ENCODE measurements around the gene GSAP.
A peak's percentile ranks its signal among the peaks of the same experiment; 100 is the strongest.

The GSAP gene

GRCh38 chr7:77434570-77435275 is 18.6 kb upstream of the GSAP start:
- DNase-seq (ENCODE audit: low spot score) = no peak

DNA sequence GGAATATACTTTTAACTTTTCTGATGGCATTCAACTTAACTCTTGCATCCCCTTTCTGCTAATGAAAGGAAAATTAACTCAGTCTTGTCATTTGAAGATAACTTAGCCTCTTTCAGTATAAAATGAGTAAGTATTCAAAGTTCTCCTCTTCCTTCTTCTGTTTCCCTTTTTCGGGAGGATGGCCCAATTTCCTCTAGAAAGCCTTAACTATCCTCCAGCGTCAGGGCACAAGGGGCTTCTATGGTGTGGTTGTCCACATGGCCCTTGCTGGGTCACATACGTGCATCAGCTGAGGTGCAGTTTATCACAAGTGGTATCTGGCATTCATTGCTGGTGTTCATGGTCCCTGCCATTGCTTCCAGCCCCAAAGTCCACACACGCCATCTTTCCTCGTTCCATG is 17.8 kb upstream of the GSAP start:
- no peak for DNase-seq (ENCODE audit: low spot score)

GRCh38 chr7:77430927-77431326 is 14.8 kb upstream of the GSAP start:
- no peak for DNase-seq (ENCODE audit: low spot score)

GRCh38 chr7:77428777-77429231 is 12.7 kb upstream of the GSAP start:
- no peak for DNase-seq (ENCODE audit: low spot score)

- DNase-seq (ENCODE audit: low spot score) = peak; percentile 37
Measured at GRCh38 chr7:77427996-77428603, 12.0 kb upstream of the GSAP start.

- peak; percentile 34 for DNase-seq (ENCODE audit: low spot score)
Measured at GRCh38 chr7:77426521-77427051, 10.4 kb upstream of the GSAP start.

GRCh38 chr7:77426052-77426404 is 9.9 kb upstream of the GSAP start:
- DNase-seq (ENCODE audit: low spot score) = no peak

- DNase-seq (ENCODE audit: low spot score) = peak; percentile 34
Measured at GRCh38 chr7:77425101-77426051, 9.2 kb upstream of the GSAP start.

DNA sequence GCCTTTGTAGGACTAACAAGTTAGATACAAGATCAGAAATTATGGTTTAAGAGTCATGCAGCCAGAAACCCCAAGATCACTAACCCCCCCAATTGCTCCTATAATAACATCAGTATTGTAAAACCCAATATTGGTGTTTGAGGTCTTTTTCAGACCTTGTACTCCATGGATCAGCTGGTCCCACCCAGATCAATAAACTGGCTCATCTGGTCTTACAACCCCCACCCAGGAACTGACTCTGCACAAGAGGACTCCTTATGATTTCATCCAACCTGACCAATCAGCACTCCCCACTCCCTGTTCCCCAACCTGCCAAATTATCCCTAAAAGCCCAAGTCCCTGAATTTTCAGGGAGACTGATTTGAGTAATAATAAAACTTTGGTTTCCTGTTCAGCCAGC is 6.4 kb upstream of the GSAP start:
- no peak for DNase-seq (ENCODE audit: low spot score)

- no peak for DNase-seq (ENCODE audit: low spot score)
Measured at GRCh38 chr7:77420986-77421672, 5.0 kb upstream of the GSAP start.

DNA sequence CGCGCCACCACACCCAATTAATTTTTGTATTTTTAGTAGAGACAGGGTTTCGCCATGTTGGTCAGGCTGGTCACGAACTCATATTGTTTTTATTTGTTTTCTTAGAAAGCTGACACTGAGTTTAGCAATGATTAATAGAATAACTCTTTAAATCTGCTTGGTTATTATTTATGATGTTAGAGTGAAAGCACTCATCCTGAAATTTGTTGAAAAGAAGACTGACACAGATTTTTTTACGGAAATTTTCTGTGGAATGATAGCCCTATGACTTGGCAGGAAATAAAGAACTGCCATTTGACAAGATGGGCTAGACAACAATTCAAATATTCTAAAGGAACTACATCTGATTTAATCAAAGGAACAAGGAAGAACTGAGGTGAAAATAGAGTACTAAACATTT is 4.3 kb upstream of the GSAP start:
- DNase-seq (ENCODE audit: low spot score) = no peak

DNA sequence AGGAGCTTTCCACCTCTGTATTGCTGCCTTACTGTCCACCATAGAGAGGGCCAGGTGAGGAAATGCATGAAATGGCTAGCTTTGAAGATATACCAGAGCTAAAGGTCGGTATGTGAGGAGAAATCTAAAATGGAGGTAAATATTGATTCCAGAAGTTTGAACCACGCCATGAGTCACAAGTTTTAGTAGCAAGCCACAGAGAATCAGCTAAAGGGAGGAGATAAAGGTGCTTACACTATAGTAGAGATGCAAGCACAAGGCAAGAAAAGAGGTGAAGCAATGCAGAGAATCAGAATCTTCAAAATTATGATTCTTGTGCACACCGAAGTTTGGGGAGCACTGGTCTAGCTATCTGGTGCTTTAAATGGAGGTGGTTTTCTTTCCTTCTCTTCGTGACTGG is 3.0 kb upstream of the GSAP start:
- no peak for DNase-seq (ENCODE audit: low spot score)

GRCh38 chr7:77417801-77418200 is 1.7 kb upstream of the GSAP start:
- no peak for DNase-seq (ENCODE audit: low spot score)

GRCh38 chr7:77416621-77417371 is 647 bp upstream of the GSAP start:
- no peak for DNase-seq (ENCODE audit: low spot score)

DNA sequence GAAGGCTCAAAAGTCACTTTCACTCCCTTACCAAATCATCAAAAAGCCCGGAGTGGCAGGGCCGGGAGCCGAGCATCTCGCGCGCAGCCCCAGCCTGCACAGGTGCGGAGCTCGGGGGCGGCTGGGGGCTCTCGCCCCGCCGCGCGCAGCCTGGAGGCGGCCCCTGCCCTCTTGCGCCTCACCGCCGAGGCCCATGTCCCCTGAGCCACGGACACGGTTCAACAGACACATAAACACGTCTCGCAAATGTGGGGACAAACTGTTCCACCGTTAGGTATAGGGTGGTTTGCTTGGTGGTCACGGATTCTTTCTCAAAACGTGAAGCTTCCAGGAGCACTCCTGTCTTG is 700 bp downstream of the GSAP start:
- DNase-seq (ENCODE audit: low spot score) = no peak

DNA sequence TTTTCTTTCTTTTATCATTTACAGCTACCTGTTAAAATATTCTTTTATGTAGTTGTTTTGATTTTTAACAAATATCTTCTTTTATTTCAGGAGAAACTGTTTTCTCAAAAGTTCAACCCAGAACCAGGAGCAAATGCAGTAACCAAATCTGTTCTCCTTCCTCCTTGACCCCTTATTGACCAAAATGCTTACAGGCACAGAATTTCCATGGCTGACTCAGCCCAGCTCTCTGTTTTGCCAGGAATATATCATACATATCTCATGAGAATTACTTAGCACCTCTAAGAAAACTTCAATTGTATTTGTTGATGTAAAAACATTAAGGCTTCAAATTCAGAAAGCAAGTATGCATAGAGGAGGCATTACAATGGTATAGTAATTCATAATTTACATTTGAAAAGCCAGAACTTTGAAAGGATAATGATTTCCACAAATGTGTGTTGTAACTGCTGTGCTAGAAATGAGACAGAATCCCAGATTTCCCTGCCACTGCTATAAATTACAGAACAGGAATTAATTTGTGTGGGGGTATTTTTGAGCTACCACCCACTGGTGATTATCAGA is 2.2 kb downstream of the GSAP start:
- no peak for DNase-seq (ENCODE audit: low spot score)

DNA sequence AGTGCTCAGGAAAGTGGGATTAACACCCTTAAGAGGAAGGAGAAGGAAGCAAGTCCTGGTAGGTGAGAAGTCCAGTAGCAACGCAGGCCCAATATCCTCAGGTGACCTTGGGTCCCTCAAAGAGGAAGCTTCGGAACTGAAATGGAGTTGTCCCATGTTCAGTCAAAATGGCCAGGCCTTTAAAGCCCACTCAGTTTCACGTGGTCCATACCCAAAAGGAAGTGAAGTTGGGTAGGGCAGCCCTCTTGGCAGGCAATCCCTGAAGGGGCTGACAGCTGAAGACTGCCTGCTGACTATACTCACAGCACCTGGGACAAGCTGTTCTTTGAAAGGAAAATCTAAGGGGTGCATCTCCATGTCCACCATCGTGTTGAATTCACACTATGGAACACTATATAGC is 3.0 kb downstream of the GSAP start:
- DNase-seq (ENCODE audit: low spot score) = no peak

GRCh38 chr7:77409739-77410547 is 6.2 kb downstream of the GSAP start:
- DNase-seq (ENCODE audit: low spot score) = peak; percentile 62

DNA sequence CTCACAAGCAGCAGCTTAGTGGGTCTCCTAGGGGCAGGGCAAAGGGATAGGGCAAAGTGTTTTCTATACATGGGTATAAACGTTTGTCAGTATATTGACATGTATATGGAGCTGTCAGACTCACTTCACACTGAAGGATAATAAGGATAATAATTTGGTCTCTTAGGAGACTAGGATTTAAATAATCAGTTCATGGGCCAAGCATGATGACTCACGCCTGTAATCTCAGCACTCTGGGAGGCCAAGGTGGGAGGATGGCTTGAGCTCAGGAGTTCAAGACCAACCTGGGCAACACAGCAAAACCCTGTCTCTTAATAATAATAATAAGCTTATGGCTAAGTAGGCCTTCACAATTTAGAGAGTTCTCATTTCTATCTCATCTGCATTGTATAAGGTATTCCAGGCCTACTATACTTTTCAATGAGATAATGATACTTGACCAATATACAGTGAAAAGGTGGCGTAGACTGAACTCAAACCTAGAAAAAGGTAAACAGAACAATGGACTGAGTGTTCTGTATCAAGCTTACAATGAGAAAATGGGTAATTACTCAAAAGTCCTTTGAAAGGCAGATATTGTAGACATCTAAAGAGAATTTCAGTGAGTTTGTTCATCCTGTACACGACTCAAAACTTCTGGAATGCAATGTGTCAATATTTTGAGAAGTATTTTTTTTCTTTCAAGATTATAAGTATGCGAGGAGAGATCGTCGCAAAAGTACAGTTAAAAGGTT is 7.0 kb downstream of the GSAP start:
- no peak for DNase-seq (ENCODE audit: low spot score)

DNA sequence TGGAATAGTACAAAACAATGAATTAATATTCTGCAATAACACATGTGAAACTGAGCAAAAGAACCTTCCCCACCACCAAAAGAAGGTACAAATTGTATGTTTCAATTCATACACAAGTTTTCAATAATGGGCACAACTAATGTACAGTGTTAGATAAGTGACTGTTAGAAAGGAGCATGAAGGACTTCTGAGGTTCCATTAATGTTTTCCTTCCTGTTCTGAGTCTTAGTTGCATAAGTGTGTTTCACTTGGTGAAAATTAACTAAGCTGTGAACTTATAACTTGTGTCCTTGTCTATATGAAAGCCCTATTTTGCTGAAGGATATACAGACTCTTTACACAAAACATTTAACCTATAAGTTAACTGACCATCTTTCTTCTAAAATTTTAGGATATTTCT is 8.2 kb downstream of the GSAP start:
- DNase-seq (ENCODE audit: low spot score) = no peak
